GM10248 (cell line): ENCODE results near the gene PPARD.

ENCODE experiments used
- CTCF ChIA-PET: fragments of 300-600 bp; sonication (Branson Sonifier 250); formaldehyde crosslinking; extraction: SDS; loops from one replicate; lab custom pipeline; 2021; ENCODE audit warnings: antibody characterized with exemption; lab: Yijun Ruan, JAX
- POLR2A ChIA-PET: fragments of 350-650 bp; sonication (Branson Sonifier 250); formaldehyde crosslinking; extraction: SDS; loops from one replicate; lab custom pipeline; 2020; ENCODE audit warnings: antibody characterized with exemption; lab: Yijun Ruan, JAX
- DNase-seq: peaks from one replicate; pipeline ENCODE4 v3.0.0; 2012; ENCODE audit errors: extremely low spot score
- TF ChIP-seq, protein P1 (sequence below): IDR thresholded peaks from 2 replicates; pipeline ENCODE4 v1.5.1; 2012; ENCODE audit warnings: mild to moderate bottlenecking, low read depth; ENCODE audit errors: extremely low read depth, missing control alignments, control extremely low read depth

The PPARD gene

GRCh38 chr6:35352735-35353134 lies 10.4 kb downstream of the PPARD start:
- POLR2A ChIA-PET = no interaction called here
- CTCF ChIA-PET = interaction anchor here (3.6 kb wide), 1 partner anchor 11 kb away, joined by 14 read pairs; the partner anchor contains the start of gene PPARD
- no peak for DNase-seq

GRCh38 chr6:35354361-35355135 lies 12.2 kb downstream of the PPARD start:
- ChIA-PET POLR2A (no interaction called here), CTCF (interaction anchor here (0.7 to 1.5 kb wide), 5 partner anchors 11 to 95 kb away, joined by 3 to 4 read pairs (median 3); no protein-coding TSS in a partner anchor)
- DNase-seq = no peak
- TF ChIP-seq, protein P1, sequence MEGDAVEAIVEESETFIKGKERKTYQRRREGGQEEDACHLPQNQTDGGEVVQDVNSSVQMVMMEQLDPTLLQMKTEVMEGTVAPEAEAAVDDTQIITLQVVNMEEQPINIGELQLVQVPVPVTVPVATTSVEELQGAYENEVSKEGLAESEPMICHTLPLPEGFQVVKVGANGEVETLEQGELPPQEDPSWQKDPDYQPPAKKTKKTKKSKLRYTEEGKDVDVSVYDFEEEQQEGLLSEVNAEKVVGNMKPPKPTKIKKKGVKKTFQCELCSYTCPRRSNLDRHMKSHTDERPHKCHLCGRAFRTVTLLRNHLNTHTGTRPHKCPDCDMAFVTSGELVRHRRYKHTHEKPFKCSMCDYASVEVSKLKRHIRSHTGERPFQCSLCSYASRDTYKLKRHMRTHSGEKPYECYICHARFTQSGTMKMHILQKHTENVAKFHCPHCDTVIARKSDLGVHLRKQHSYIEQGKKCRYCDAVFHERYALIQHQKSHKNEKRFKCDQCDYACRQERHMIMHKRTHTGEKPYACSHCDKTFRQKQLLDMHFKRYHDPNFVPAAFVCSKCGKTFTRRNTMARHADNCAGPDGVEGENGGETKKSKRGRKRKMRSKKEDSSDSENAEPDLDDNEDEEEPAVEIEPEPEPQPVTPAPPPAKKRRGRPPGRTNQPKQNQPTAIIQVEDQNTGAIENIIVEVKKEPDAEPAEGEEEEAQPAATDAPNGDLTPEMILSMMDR = no peak

More at GRCh38 chr6:35352735-35353134, 10.4 kb downstream of the PPARD start:
- TF ChIP-seq, protein P1 = no peak

DNA sequence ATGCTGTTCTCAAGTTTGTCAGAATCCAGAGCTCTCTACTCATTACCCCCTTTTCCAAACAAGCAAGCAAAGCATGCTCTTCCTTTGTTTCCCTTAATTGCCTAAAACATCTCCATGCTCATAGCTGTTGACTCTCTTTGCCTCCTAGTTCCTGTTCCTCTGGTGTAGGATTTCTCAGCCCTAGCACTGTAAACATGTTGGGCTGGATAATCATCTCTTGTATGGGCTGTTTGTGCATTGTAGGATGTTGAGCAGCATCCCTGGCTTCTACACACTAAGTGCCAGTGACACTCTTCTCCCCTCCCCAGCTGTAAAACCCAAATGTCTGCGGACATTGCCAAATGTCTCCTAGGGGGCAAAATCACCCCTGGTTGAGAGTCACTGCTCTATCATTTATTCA lies 14.0 kb downstream of the PPARD start:
- ChIA-PET CTCF (interaction anchor here (0.8 to 1.9 kb wide), 9 partner anchors 8 to 112 kb away, joined by 3 to 5 read pairs (median 4); partner anchors contain the start of genes PPARD and RPL10A), POLR2A (no interaction called here)
- DNase-seq = no peak
- TF ChIP-seq, protein P1 = no peak

DNA sequence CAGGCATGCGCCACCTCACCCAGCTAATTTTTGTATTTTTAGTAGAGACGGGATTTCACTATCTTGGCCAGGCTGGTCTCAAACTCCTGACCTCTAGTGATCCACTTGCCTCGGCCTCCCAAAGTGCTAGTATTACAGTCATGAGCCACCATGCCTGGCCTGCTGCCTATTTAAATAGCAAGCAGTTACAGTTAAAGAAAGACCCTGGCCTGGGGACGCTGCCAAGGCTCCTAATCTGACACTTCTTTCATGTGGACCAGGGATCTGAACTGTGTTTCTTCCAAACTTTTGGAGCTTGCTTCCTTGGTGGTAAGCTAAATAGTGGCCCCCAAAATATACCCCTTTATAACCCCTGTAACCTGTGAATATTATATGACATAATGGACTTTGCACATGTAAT lies 15.3 kb downstream of the PPARD start:
- TF ChIP-seq, protein P1 = no peak
- CTCF ChIA-PET = interaction anchor here (1.0 to 1.3 kb wide), 2 partner anchors 9 to 15 kb away, joined by 3 to 4 read pairs; no protein-coding TSS in a partner anchor
- POLR2A ChIA-PET = no interaction called here
- no peak for DNase-seq

DNA sequence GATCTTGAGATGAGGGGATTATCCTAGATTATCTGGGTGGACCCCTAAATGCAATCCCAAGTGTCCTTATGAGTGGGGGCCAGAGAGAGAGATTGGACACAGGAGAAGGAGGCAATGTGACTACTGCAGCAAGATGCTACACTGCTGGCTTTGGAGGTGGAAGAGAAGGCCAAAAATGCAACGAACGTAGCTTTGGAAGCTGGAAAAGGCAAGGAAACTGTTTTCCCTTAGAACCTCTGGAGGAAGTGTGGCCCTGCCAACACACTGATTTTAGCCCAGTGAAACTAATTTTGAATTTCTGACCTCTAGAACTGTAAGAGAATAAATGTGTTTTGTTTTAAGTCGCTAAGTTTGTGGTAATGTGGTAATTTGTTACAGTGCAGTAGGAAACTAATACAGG lies 15.7 kb downstream of the PPARD start:
- TF ChIP-seq, protein P1 = no peak
- DNase-seq = no peak
- ChIA-PET POLR2A (no interaction called here), CTCF (interaction anchor here (1.0 kb wide), 1 partner anchor 15 kb away, joined by 3 read pairs; no protein-coding TSS in a partner anchor)

- DNase-seq = no peak
- TF ChIP-seq, protein P1 = no peak
- ChIA-PET POLR2A (no interaction called here), CTCF (interaction anchor here (1.8 kb wide), 1 partner anchor 17 kb away, joined by 7 read pairs; the partner anchor contains the start of gene PPARD)
These were observed 17.0 kb downstream of the PPARD start for GRCh38 chr6:35359346-35359743.
